ENCODE results near the gene DCTN4. TPM values are rescaled to one million over a fixed set of nuclear protein-coding genes. Genes with fewer than 3 reads are reported as not detected.

The DCTN4 gene
- polyA plus RNA-seq, 3 donors, result 14.6 to 34.4 (median 16.3) TPM

DNA sequence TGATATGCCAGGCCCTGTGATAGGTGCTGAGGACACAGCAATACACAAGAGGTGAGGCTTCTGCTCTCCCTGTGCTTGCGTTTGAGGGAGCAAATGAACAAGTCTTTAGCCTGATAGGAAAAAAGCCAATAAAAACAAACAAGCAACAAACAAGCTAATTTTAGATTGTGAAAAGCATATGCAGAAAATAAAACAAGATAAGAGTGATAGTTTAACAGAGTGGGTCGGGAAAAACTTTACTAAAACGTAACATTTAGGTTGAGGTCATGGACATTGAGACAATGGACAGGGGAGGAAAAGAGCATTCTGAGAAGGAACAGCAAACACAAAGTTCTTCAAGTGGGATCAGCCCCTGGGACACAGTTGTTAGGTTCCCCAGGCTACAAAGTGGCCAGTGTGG, 24.0 kb upstream of the DCTN4 start:
- Mint-ChIP-seq H3K4me3 (no peak overlapping the region), H3K27ac (peak overlapping the region; percentile 77 to 99 (median 88)), H3K27me3 (ENCODE audit: low read depth in 3 of 3) (no peaks in the 10 kb centered on the region), H3K9me3 (peaks cover 0 to 3% (median 0%) of the 10 kb centered on the region in 7 donors), H3K4me1 (peaks cover 80% of the 10 kb centered on the region), H3K36me3 (peaks cover 17 to 22% of the 10 kb centered on the region in 2 donors)
- no peaks in the 10 kb centered on the region for H3K27me3 ChIP-seq (ENCODE audit: control insufficient read depth in 2 of 2, insufficient read depth in 2 of 2, low read length in 2 of 2)
- TF ChIP-seq, protein P1, sequence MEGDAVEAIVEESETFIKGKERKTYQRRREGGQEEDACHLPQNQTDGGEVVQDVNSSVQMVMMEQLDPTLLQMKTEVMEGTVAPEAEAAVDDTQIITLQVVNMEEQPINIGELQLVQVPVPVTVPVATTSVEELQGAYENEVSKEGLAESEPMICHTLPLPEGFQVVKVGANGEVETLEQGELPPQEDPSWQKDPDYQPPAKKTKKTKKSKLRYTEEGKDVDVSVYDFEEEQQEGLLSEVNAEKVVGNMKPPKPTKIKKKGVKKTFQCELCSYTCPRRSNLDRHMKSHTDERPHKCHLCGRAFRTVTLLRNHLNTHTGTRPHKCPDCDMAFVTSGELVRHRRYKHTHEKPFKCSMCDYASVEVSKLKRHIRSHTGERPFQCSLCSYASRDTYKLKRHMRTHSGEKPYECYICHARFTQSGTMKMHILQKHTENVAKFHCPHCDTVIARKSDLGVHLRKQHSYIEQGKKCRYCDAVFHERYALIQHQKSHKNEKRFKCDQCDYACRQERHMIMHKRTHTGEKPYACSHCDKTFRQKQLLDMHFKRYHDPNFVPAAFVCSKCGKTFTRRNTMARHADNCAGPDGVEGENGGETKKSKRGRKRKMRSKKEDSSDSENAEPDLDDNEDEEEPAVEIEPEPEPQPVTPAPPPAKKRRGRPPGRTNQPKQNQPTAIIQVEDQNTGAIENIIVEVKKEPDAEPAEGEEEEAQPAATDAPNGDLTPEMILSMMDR (IDR thresholded peaks at IDR 0.05), result no peak
- no peaks in the 10 kb centered on the region for H3K36me3 ChIP-seq (replicated peaks in 1 of 2; ENCODE audit: control insufficient read depth in 1 of 2, insufficient read depth in 2 of 2, low read length in 2 of 2)
- no peak overlapping the region for H2AFZ ChIP-seq (ENCODE audit: insufficient read depth, low read depth, low read length, poor library complexity, severe bottlenecking)
- peak overlapping the region; percentile 55 to 86 for H3K27ac ChIP-seq (ENCODE audit: low read depth in 1 of 2, low read length in 2 of 2)
- peaks cover 100% of the 10 kb centered on the region for H3K79me2 ChIP-seq (ENCODE audit: insufficient read depth, low read length)
- H3K4me2 ChIP-seq (replicated peaks; ENCODE audit: extremely low read depth, low read length, poor library complexity, severe bottlenecking), result peak overlapping the region; percentile 52
- no peaks in the 10 kb centered on the region for H3K9me3 ChIP-seq (replicated peaks in 1 of 2; ENCODE audit: control insufficient read depth in 1 of 2, insufficient read depth in 1 of 2, low read length in 2 of 2)
- DNase-seq, result no peak
- peaks cover 72 to 81% of the 10 kb centered on the region in 2 donors for H3K4me1 ChIP-seq (ENCODE audit: control insufficient read depth in 1 of 2, insufficient read depth in 2 of 2, low read length in 2 of 2)
- H4K20me1 ChIP-seq (ENCODE audit: insufficient read depth, low read length), result peaks cover 30% of the 10 kb centered on the region
- WGBS (ENCODE audit: insufficient coverage), result 18% methylated on average over 2 of the region's 3 CpGs
- H3K4me3 ChIP-seq (replicated peaks in 1 of 3; ENCODE audit: low read depth in 2 of 3, low read length in 3 of 3), result peak overlapping the region in 1 of 3 experiments; percentile 28
- intact Hi-C loops (cut with micrococcal nuclease), result loop anchor here in 1 of 2 donors (5.0 kb wide), 3 partner anchors 46 to 306 kb away; partner anchors contain the start of gene RBM22
- H3K9ac ChIP-seq (ENCODE audit: insufficient read depth, low read length, poor library complexity, severe bottlenecking), result no peak overlapping the region

- Histone ChIP-seq H4K20me1 (ENCODE audit: insufficient read depth, low read length) (peaks cover 30% of the 10 kb centered on the region), H3K27ac (ENCODE audit: low read depth in 1 of 2, low read length in 2 of 2) (peak overlapping the region; percentile 17 to 86), H3K4me1 (ENCODE audit: control insufficient read depth in 1 of 2, insufficient read depth in 2 of 2, low read length in 2 of 2) (peaks cover 66 to 76% of the 10 kb centered on the region in 2 donors), H3K4me3 (replicated peaks in 1 of 3; ENCODE audit: low read depth in 2 of 3, low read length in 3 of 3) (peak overlapping the region in 1 of 3 experiments; percentile 26), H3K9ac (ENCODE audit: insufficient read depth, low read length, poor library complexity, severe bottlenecking) (no peak overlapping the region), H3K9me3 (replicated peaks in 1 of 2; ENCODE audit: control insufficient read depth in 1 of 2, insufficient read depth in 1 of 2, low read length in 2 of 2) (no peaks in the 10 kb centered on the region), H3K36me3 (replicated peaks in 1 of 2; ENCODE audit: control insufficient read depth in 1 of 2, insufficient read depth in 2 of 2, low read length in 2 of 2) (no peaks in the 10 kb centered on the region), H3K79me2 (ENCODE audit: insufficient read depth, low read length) (peaks cover 100% of the 10 kb centered on the region), H3K4me2 (replicated peaks; ENCODE audit: extremely low read depth, low read length, poor library complexity, severe bottlenecking) (peak overlapping the region; percentile 70), H2AFZ (ENCODE audit: insufficient read depth, low read depth, low read length, poor library complexity, severe bottlenecking) (no peak overlapping the region), H3K27me3 (ENCODE audit: control insufficient read depth in 2 of 2, insufficient read depth in 2 of 2, low read length in 2 of 2) (no peaks in the 10 kb centered on the region)
- TF ChIP-seq, protein P1 (IDR thresholded peaks at IDR 0.05), result no peak
- no peaks in the 10 kb centered on the region for H3K27me3 Mint-ChIP-seq (ENCODE audit: low read depth in 3 of 3)
- WGBS (ENCODE audit: insufficient coverage), result 54% methylated on average over 7 of the region's 10 CpGs
- peak overlapping the region; percentile 2 to 60 for H3K4me3 Mint-ChIP-seq
- peak overlapping the region; percentile 77 to 99 (median 88) for H3K27ac Mint-ChIP-seq
- H3K9me3 Mint-ChIP-seq, result peaks cover 0 to 3% (median 0%) of the 10 kb centered on the region in 7 donors
- peak in 1 of 3 donors; percentile 32 for DNase-seq
- H3K36me3 Mint-ChIP-seq, result peaks cover 17 to 22% of the 10 kb centered on the region in 2 donors
- intact Hi-C loops (cut with micrococcal nuclease), result loop anchor here in 1 of 2 donors (5.0 kb wide), 3 partner anchors 45 to 305 kb away; partner anchors contain the start of gene RBM22
- H3K4me1 Mint-ChIP-seq, result peaks cover 77% of the 10 kb centered on the region
These were observed 23.1 kb upstream of the DCTN4 start for GRCh38 chr5:150781706-150782614.

Measured in CD14-positive monocyte (primary cell).